IMR-90 (cell line): ENCODE data around the gene PTPRG.

Experiments
- BHLHE40 ChIP-seq: fragments of 150-350 bp; IDR thresholded peaks from 2 replicates; pipeline ENCODE4 v1.6.1; 2016; ENCODE audit warnings: mild to moderate bottlenecking, low read depth, low read length
- CEBPB ChIP-seq: IDR thresholded peaks from 2 replicates; pipeline ENCODE4 v1.6.1; 2012; ENCODE audit warnings: low read depth, low read length, improper control_type of control experiment
- CHD1 ChIP-seq: IDR thresholded peaks from 2 replicates; pipeline ENCODE4 v1.6.1; 2012; ENCODE audit warnings: low read depth, low read length, improper control_type of control experiment
- CTCF ChIP-seq: conservative IDR thresholded peaks from 2 replicates; pipeline ENCODE4 v1.5.1; 2012; ENCODE audit warnings: mild to moderate bottlenecking, low read depth, low read length, improper control_type of control experiment
- MAFK ChIP-seq: IDR thresholded peaks from 2 replicates; pipeline ENCODE4 v1.6.1; 2012; ENCODE audit warnings: low read depth, low read length, improper control_type of control experiment
- POLR2A ChIP-seq: IDR thresholded peaks from 2 replicates; pipeline ENCODE4 v1.6.1; 2012; ENCODE audit warnings: mild to moderate bottlenecking, low read depth, low read length
- RAD21 ChIP-seq: IDR thresholded peaks from 2 replicates; pipeline ENCODE4 v1.6.1; 2012; ENCODE audit warnings: low read length, improper control_type of control experiment
- RCOR1 ChIP-seq: IDR thresholded peaks from 2 replicates; pipeline ENCODE4 v1.6.1; 2012; ENCODE audit warnings: mild to moderate bottlenecking, low read length, improper control_type of control experiment; ENCODE audit not compliant: insufficient replicate concordance
- RFX5 ChIP-seq: IDR thresholded peaks from 2 replicates; pipeline ENCODE4 v1.8.0; 2012; ENCODE audit warnings: low read depth, mild to moderate bottlenecking, low read length, moderate library complexity
- SMC3 ChIP-seq: fragments of 150-350 bp; IDR thresholded peaks from 2 replicates; pipeline ENCODE4 v1.6.1; 2016; ENCODE audit warnings: low read depth, mild to moderate bottlenecking, antibody characterized with exemption, low read length, moderate library complexity
- TF ChIP-seq, protein P1 (sequence below): fragments of 150-350 bp; IDR thresholded peaks from 2 replicates; pipeline ENCODE4 v1.6.1; 2017; ENCODE audit warnings: mild to moderate bottlenecking, antibody characterized with exemption, low read length, low read depth

- TF ChIP-seq SMC3 (no peak), RCOR1 (no peak), CTCF (no peak), BHLHE40 (no peak), POLR2A (no peak), RAD21 (no peak), CEBPB (no peak), MAFK (no peak), RFX5 (no peak), CHD1 (no peak)
- TF ChIP-seq, protein P1, sequence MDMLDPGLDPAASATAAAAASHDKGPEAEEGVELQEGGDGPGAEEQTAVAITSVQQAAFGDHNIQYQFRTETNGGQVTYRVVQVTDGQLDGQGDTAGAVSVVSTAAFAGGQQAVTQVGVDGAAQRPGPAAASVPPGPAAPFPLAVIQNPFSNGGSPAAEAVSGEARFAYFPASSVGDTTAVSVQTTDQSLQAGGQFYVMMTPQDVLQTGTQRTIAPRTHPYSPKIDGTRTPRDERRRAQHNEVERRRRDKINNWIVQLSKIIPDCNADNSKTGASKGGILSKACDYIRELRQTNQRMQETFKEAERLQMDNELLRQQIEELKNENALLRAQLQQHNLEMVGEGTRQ = no peak
These were observed 685.6 kb downstream of the PTPRG start for GRCh38 chr3:62246985-62247384.
